SJCRH30 (cell line): Measurements from ENCODE around the gene NAPG. TPM values are rescaled to one million over a fixed set of nuclear protein-coding genes. Genes with fewer than 3 reads are reported as not detected.

Experiments used
- DNase-seq, 2 experiments: peaks; one replicate each; pipeline ENCODE4 v3.0.0-alpha.2; 2015 to 2020
- H3K27ac ChIP-seq: fragments of 250-450 bp; sonication (Bioruptor Pico); 2 replicates; pipeline ENCODE4 v1.5.1; 2020; ENCODE audit warnings: mild to moderate bottlenecking, moderate library complexity
- H3K27me3 ChIP-seq: fragments of 250-450 bp; sonication (Bioruptor Pico); 2 replicates; pipeline ENCODE4 v1.5.1; 2020; ENCODE audit warnings: mild to moderate bottlenecking, moderate library complexity
- H3K36me3 ChIP-seq: fragments of 250-450 bp; sonication (Bioruptor Pico); 2 replicates; pipeline ENCODE4 v1.5.1; 2020; ENCODE audit warnings: mild to moderate bottlenecking, moderate library complexity
- H3K4me1 ChIP-seq: fragments of 250-450 bp; sonication (Bioruptor Pico); 2 replicates; pipeline ENCODE4 v1.5.1; 2020; ENCODE audit warnings: mild to moderate bottlenecking, moderate library complexity
- H3K4me3 ChIP-seq: fragments of 250-450 bp; sonication (Bioruptor Pico); 2 replicates; pipeline ENCODE4 v1.5.1; 2020; ENCODE audit warnings: mild to moderate bottlenecking, moderate library complexity
- H3K9me3 ChIP-seq: fragments of 250-450 bp; sonication (Bioruptor Pico); replicated peaks from 2 replicates; pipeline ENCODE4 v1.5.1; 2020; ENCODE audit warnings: mild to moderate bottlenecking, moderate library complexity
- total RNA-seq: library from RNA; depleted of rRNA; stranded (reverse); fragments of >200 nt; shearing (Covaris generic); gene quantifications from 2 replicates; pipeline ENCODE4 v1.2.3, GENCODE V29; 2014; rRNA removed

Gene NAPG
- 23.8 and 25.5 TPM in 2 replicates for total RNA-seq

DNA sequence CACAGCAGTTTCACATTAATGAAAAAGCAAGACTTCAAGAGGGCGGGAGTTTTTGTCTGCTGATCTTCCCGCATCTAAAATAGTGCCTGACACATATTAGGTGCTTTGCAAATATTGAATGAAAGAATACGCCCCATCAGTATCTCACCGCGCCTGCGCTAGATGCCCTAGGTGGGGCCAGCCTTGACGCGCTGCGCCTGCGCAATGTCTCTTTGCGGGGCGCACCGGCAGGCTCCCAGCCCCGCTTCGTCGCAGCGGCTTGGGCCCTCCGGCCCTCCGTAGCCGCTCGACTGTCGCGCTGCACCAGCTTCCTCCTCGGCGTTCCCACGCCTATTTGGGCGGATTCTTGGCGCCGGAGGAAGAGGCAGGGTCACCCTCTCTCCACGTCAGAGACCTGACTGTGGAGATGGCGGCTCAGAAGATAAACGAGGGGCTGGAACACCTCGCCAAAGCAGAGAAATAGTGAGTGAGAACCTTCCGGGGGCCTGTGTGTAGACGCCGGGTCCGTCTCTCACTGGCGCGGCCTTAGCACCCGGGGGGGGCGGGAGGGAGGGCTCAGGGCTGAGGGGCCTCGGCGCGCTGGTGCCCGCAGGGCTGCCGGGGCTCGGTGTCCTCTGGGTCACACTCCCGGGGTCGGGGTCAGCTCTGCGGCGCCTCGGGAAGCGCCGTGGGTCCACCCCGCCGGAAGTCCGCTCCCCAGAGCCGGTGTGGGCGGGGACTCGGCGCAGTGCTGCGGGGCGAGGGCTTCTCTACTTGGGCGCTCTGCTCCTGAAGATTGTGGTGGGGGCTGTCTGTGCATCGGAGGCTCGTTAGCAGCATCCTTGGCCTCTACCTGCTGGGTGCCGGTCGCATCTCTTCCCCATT, at the start of gene NAPG:
NAPG (plus strand) TSS at position 331 of the 864 bp plus-strand sequence; CDS start at position 407, 76 bp downstream.
- no peaks in the 10 kb centered on the region for H3K9me3 ChIP-seq
- H3K36me3 ChIP-seq = no peaks in the 10 kb centered on the region
- DNase-seq = peak; percentile 75 to 87
- no peaks in the 10 kb centered on the region for H3K4me1 ChIP-seq
- peak within 1 kb of the TSS; percentile 69 for H3K4me3 ChIP-seq
- H3K27me3 ChIP-seq = no peaks in the 10 kb centered on the region
- peak within 1 kb of the TSS; percentile 27; the same call in 1 of the 2 replicates for H3K27ac ChIP-seq

DNA sequence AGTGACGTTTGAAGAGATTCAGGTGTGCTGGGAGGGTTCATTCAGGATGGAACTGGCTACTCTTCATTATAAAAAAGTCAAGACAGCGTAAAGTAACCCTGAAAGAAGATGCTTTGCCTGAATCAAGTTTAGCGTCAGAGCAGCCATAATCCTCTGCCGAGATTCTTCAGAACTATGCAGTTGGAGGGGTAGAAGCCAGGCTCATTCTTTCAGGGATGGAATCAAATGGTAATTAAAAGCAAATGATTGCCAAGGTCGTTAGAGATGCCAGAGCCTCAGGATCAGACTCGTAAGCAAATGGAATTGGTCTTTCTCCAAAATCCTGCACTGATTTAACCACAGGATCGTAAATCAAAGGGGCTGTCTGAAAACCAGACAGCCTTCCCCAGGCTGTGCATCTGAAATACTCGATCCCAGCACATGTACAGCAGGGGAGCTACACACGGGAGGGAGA, 49.5 kb upstream of the NAPG start:
- Histone ChIP-seq H3K27ac (no peak overlapping the region), H3K4me1 (no peaks in the 10 kb centered on the region), H3K9me3 (no peaks in the 10 kb centered on the region), H3K27me3 (no peaks in the 10 kb centered on the region), H3K4me3 (no peak overlapping the region), H3K36me3 (no peaks in the 10 kb centered on the region)
- DNase-seq = no peak

DNA sequence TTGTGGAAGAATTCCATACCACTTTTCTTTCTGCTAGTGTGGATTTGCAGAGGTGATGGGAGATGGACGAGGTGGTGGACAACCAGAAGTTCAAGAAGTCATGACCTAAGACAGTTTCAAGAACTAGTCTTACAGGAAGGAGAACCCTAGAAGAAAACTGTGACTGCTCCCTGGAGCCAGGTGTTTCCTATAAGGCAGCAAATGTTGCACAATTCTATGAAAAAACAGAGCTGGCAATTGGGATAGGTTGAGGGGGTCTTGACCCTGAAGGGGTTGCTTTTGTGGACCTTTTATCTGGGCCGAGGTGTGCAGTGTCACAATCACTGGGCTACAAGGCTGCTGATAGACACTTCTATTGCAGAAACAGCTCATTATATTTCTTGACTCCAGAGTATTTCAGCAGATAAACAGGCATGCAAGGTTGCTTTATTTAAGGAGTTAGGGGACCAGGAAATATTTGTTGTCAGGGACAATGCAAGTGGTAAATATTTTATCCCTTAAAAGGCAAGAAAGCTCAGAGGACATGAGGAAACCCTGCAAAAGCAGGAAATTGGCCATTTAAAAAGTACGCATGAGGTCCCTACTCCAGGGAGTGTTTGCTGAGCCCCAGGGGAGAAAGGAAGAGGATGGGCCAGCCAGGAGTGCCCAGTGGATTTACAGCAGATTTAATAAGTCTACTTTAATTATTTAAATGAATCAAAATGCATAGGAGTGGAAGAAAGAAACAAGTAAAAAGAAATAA, 48.5 kb upstream of the NAPG start:
- Histone ChIP-seq H3K4me3 (no peak overlapping the region), H3K36me3 (no peaks in the 10 kb centered on the region), H3K27me3 (no peaks in the 10 kb centered on the region), H3K27ac (no peak overlapping the region), H3K9me3 (no peaks in the 10 kb centered on the region), H3K4me1 (no peaks in the 10 kb centered on the region)
- DNase-seq = no peak

DNA sequence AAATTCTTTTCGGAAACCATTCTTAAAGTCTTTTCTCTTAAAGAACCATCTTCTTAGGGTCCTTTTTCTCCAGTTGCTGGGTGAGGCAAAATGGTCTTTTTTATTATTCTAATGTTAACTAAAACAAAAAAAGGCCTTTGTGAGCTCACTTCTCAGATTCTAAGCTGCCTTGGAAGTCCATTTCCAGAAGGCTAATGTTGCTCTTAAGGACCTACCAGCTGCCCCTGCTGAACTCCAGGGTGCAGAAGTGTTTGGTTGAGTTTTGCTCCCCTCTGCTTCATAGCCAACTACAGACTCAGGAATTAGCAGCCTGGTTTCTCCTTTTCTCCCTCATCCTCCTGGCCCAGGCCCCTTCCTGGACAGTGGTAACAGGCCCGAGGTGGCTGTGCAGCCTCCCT, 48.0 kb upstream of the NAPG start:
- Histone ChIP-seq H3K4me3 (no peak overlapping the region), H3K27ac (no peak overlapping the region), H3K4me1 (no peaks in the 10 kb centered on the region), H3K27me3 (no peaks in the 10 kb centered on the region), H3K36me3 (no peaks in the 10 kb centered on the region), H3K9me3 (no peaks in the 10 kb centered on the region)
- DNase-seq = no peak

DNA sequence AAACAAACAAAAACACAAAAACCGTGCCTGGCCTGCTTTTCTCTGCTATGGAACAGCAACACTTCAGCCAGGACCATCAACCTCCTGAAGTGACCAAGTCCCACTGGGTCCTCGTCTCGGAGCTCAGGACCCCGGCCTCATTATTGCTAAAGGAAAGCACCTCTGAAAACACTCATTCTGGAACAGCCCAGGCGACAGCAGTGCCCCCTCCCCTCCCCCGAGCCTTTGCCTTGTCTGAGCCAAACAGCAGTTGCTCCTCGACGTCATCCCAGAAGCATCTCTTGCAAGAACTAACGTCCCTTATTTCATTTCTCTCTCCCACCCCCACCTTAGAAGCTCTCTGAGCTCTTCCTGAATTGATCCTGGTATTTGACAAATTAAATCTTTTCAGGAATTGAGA, 44.0 kb upstream of the NAPG start:
- H3K27ac ChIP-seq = no peak overlapping the region
- no peak overlapping the region for H3K4me3 ChIP-seq
- H3K27me3 ChIP-seq = no peaks in the 10 kb centered on the region
- no peaks in the 10 kb centered on the region for H3K9me3 ChIP-seq
- H3K4me1 ChIP-seq = no peaks in the 10 kb centered on the region
- DNase-seq = no peak
- no peaks in the 10 kb centered on the region for H3K36me3 ChIP-seq

DNA sequence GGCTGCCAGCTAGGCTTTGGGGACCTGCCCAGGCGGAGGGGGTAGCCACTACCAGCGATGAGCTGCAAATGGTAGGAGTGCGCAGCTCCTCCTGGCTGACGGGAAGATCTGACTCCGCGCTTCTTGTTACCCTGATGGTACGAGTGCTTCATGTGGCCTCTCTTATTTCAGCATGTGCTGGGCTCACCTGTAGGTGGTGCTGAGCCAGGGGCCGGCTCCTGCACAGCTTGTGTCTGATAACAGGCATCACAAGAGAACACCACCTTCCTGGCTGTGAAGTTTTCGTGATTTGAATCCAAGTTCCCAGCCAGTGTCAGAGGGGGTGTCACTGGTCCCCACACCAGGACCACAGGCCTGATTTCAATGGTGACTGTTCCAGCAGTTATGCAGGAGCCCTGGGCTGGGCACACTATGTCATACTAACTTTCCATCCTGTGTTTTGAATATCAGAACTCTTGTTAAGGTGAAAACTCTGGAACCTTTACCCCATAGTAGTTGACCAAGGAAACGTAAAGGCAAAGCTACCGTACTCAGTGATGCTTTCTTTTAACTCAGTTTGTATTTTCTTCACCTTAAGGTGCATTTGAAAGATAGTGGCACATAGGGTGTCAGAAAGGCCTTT, 43.4 kb upstream of the NAPG start:
- Histone ChIP-seq H3K9me3 (no peaks in the 10 kb centered on the region), H3K4me3 (no peak overlapping the region), H3K36me3 (no peaks in the 10 kb centered on the region), H3K4me1 (no peaks in the 10 kb centered on the region), H3K27ac (no peak overlapping the region), H3K27me3 (no peaks in the 10 kb centered on the region)
- no peak for DNase-seq

DNA sequence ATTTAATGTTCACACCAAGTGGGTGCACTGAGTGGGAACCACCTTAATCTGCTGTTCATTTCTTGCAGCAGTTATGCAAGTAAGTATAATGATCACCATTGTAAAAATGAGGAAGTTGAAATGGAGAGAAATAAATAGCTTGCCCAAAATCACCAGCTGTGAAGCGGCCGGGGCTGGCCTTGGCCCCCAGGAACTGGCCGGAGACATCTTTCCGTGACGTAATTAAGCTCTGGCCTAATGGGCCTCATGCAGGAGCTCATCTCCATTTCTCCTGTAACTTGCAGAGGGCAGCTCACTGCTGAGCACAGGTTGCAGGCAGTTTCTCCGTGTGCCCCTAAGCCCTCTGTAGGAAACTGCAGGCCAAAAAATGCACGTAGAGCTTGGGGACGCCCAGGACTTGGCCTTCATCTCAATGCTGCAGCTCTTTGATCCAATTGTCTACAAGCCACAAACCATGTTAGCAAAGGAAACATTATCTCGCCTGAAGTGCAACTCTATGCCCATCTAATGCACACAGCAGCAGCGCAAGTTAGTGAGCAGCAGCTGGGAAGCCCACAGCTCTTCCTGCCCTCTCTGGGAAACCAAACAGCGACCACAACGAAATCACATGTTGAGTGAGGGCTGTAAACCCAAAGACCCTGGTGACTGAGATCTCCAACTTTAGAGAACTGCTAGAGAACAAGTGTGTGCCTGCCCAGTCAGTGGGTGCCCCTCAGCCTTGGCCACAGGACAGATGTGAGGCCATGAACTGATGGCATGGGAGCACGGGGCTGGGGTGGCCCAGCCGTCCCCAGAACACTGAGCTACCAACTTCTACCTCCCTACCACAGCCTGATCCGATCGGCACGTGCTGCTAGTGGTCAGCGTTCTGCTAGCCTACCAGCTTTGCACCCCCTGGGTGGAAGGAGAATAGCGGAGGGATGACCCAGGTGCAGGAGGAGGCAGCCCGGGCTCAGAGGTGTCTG, 42.6 kb upstream of the NAPG start:
- Histone ChIP-seq H3K9me3 (no peaks in the 10 kb centered on the region), H3K4me3 (no peak overlapping the region), H3K27me3 (no peaks in the 10 kb centered on the region), H3K27ac (no peak overlapping the region), H3K4me1 (no peaks in the 10 kb centered on the region), H3K36me3 (no peaks in the 10 kb centered on the region)
- no peak for DNase-seq

DNA sequence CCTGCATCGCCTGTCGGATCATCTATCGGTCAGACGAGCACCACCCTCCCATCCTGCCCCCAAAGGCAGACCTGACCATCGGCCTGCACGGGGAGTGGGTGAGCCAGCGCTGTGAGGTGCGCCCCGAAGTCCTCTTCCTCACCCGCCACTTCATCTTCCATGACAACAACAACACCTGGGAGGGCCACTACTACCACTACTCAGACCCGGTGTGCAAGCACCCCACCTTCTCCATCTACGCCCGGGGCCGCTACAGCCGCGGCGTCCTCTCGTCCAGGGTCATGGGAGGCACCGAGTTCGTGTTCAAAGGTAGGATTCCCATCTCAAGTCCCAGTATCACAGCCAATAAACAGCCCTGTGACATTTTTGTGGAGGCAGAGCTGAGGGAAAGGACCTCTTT, 40.4 kb upstream of the NAPG start:
- Histone ChIP-seq H3K27me3 (no peaks in the 10 kb centered on the region), H3K36me3 (no peaks in the 10 kb centered on the region), H3K9me3 (no peaks in the 10 kb centered on the region), H3K27ac (no peak overlapping the region), H3K4me1 (no peaks in the 10 kb centered on the region), H3K4me3 (no peak overlapping the region)
- no peak for DNase-seq

DNA sequence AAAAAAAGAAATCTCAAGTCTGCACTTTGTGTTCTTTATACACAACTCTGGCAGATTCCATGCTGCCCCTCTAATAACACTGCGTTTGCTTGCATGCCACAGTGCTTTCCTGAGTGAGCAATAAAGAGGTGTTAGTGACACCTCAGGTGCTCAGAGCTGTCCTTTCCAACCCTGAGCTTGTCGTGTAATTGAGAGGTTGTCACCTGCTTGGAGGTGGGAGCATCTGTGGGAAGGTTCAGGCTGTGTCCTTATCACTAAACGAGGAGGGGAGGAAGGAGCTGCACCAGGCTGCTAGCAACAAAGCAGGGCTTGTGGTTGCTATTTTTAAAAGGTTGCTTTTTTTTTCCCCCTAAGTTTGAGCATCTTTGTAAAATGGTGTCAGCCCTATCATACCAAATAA, 39.5 kb upstream of the NAPG start:
- Histone ChIP-seq H3K4me3 (no peak overlapping the region), H3K36me3 (no peaks in the 10 kb centered on the region), H3K4me1 (no peaks in the 10 kb centered on the region), H3K27me3 (no peaks in the 10 kb centered on the region), H3K9me3 (no peaks in the 10 kb centered on the region), H3K27ac (no peak overlapping the region)
- no peak for DNase-seq

DNA sequence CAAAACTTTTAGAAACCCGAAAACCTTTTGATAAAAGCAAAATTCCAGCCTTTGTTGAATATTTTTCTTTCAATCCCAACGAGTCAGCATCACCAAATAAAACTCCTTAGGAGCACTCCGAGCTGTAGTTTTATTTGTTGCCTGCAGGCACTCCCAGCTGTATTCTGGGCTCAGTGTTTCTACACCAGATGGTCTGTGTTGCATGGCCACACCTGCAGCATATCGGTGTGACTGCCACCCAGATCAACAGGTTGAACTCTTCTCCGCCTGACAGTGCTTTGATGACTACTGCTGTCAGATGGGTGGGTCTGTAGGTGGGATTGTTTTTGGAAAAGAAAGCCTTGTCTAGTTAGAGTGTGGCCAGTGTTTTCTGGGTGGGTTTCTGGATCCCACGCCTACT, 38.7 kb upstream of the NAPG start:
- H3K9me3 ChIP-seq = no peaks in the 10 kb centered on the region
- H3K27me3 ChIP-seq = no peaks in the 10 kb centered on the region
- no peak overlapping the region for H3K4me3 ChIP-seq
- no peak overlapping the region for H3K27ac ChIP-seq
- H3K4me1 ChIP-seq = no peaks in the 10 kb centered on the region
- no peak for DNase-seq
- H3K36me3 ChIP-seq = no peaks in the 10 kb centered on the region

DNA sequence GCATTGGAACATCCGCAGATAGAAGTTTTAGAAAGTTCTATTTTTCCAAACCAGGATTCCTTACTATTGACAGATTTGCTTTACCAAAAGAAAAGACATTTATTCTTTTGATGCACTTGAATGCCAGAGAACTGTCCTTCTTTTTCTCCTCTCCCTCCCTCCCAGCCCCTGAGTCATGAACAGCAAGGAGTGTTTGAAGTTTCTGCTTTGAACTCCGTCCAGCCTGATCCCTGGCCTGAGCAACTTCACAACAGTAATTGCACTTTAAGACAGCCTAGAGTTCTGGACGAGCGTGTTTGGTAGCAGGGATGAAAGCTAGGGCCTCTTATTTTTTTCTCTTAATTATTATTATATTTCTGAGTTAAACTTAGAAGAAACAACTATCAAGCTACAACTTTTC, 37.8 kb upstream of the NAPG start:
- no peak overlapping the region for H3K4me3 ChIP-seq
- no peaks in the 10 kb centered on the region for H3K9me3 ChIP-seq
- no peaks in the 10 kb centered on the region for H3K36me3 ChIP-seq
- H3K27ac ChIP-seq = no peak overlapping the region
- DNase-seq = no peak
- H3K27me3 ChIP-seq = no peaks in the 10 kb centered on the region
- no peaks in the 10 kb centered on the region for H3K4me1 ChIP-seq

DNA sequence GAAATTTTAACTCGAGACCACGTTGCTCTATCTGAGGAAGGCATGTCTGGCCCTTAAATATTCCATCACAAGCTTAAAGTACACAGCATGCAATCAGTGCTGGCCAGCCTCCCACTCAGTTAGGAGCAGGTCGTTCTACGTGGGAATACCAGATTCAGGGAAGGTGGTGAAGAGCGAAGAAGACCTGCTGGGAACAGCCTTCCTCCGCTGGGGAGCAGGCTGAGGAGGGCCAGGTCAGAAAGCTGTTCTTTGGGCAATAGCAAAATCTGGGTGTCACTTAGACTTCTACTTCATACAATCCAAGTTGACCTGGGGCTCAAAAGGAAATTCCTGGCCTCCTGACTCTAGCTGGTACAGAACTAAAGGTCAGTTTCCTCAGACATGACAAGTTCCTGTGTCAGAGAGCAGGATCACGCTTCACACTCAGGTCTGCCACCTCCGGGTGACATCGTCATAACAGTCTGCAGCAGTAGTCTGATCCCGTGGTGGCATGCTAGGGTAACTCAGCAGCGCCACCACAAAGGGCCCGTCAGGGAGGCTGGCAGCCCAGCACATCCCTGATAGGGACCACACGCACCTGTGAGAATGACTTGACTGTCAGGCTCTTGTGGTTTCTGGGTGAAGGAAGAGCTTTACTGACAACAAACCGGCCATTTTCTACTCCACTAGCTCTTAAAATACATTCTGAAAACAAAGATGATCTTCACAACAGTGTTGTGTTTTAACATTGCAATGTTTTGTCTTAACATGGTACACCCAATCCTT, 35.2 kb upstream of the NAPG start:
- peak in 1 of 2 experiments; percentile 5 for DNase-seq
- Histone ChIP-seq H3K4me3 (no peak overlapping the region), H3K9me3 (no peaks in the 10 kb centered on the region), H3K27ac (no peak overlapping the region), H3K27me3 (no peaks in the 10 kb centered on the region), H3K36me3 (no peaks in the 10 kb centered on the region), H3K4me1 (no peaks in the 10 kb centered on the region)

DNA sequence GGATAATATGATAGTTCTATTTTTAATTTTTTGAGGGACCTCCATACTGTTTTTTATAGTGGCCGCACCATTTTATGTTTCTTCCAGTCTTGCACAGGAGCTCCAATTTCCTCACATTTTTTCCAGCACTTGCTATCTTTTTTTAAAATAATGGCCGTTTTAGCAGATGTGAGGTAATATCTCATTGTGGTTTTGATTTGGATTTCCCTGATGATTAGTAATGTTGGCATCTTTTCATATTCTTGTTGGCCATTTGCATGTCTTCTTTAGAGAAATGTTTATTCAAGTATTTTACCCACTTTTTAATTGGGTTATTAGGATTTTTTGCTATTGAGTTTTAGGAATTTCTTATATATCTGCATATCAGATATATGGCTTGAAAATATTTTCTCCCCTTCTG, 29.9 kb upstream of the NAPG start:
- H3K4me3 ChIP-seq = no peak overlapping the region
- H3K27ac ChIP-seq = no peak overlapping the region
- no peak for DNase-seq
- no peaks in the 10 kb centered on the region for H3K27me3 ChIP-seq
- no peaks in the 10 kb centered on the region for H3K9me3 ChIP-seq
- H3K4me1 ChIP-seq = no peaks in the 10 kb centered on the region
- no peaks in the 10 kb centered on the region for H3K36me3 ChIP-seq
